Activated CD4-positive, alpha-beta T cell treated with anti-CD3 and anti-CD28 coated beads, Interleukin-2, amount 10 ng/mL, durations not matched to agents 24 days and 14 days (primary cell): Measurements from ENCODE around the gene USF1. TPM values are rescaled to one million over a fixed set of nuclear protein-coding genes. Genes with fewer than 3 reads are reported as not detected.
A peak's percentile ranks its signal among the peaks of the same experiment; 100 is the strongest.
"Not testable (repeated sequence)": the region's sequence is repeated elsewhere in the genome, so short reads cannot be mapped to it uniquely, and the experiment has no call there.

Experiments
- DNase-seq: peaks from one replicate; pipeline ENCODE4 v3.0.0; 2022
- H3K27ac Mint-ChIP-seq: one replicate; pipeline ENCODE4 v1.8.0; 2022; ENCODE audit warnings: mild to moderate bottlenecking, mixed read lengths
- H3K27me3 Mint-ChIP-seq: one replicate; pipeline ENCODE4 v1.8.0; 2022; ENCODE audit warnings: mixed read lengths
- H3K36me3 Mint-ChIP-seq: one replicate; pipeline ENCODE4 v1.8.0; 2022; ENCODE audit warnings: low read depth, mild to moderate bottlenecking, mixed read lengths
- H3K4me1 Mint-ChIP-seq: one replicate; pipeline ENCODE4 v1.8.0; 2021; ENCODE audit warnings: mixed read lengths
- H3K4me3 Mint-ChIP-seq: one replicate; pipeline ENCODE4 v1.8.0; 2022; ENCODE audit warnings: mild to moderate bottlenecking, moderate library complexity, mixed read lengths
- H3K9me3 Mint-ChIP-seq: one replicate; pipeline ENCODE4 v1.8.0; 2021; ENCODE audit warnings: mixed read lengths
- intact Hi-C: fragments of 100-400 bp; cut with micrococcal nuclease; formaldehyde crosslinking; loops from one replicate; pipeline ENCODE4 v1.15.1; 2023
- total RNA-seq: library from RNA; stranded (reverse); gene quantifications from 2 replicates; pipeline ENCODE4 v1.2.3, GENCODE V29; 2022

The USF1 gene
- total RNA-seq, 1 donor from 2014 or later: 46.5 TPM

GRCh38 chr1:161016683-161017082 lies 29.1 kb downstream of the USF1 start:
- H3K27ac Mint-ChIP-seq, H3K36me3 Mint-ChIP-seq, DNase-seq, H3K9me3 Mint-ChIP-seq, H3K27me3 Mint-ChIP-seq, H3K4me3 Mint-ChIP-seq, intact Hi-C loops: not testable (repeated sequence)
- H3K4me1 Mint-ChIP-seq: peaks cover 53% of the 10 kb centered on the region

DNA sequence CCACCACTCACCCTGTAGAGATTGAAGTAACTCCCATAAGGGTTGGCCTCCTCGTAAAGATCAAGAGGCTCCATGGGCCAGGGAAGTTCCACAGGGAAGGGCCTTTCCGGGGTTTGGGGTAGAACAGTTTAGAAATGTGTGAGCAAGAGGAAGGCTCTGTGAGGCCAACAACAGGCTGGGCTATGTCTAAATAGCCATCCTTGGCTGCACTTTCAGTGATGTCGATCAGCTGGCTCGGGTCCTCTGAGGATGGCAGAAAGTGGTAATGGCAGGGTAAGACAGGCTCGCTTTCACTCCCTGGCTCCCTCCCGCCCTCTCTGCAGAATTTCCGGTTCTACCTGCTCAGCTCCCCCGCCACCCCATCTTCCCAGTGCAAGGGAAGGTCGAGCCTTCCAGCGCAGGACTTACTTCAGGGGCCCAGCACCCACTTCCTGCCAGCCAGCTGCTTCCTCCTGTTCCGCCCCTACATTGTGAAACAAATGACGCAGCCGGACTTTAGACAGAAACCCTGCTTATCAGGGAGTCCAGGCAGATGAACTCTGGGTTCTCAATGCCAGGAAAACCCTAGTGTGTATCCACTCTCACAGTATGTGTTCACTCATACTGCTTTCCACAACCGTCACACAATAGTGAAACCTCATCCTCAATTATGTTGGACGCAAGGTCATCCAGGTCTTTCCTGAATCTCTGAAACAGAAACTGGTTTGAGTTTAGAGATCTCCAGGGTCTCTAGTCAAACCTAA lies 32.1 kb downstream of the USF1 start:
- no peaks in the 10 kb centered on the region for H3K9me3 Mint-ChIP-seq
- intact Hi-C loops: loop anchor here (1.0 kb wide), 1 partner anchor 8 kb away; the partner anchor contains the start of gene F11R
- H3K4me1 Mint-ChIP-seq: peaks cover 42% of the 10 kb centered on the region
- H3K4me3 Mint-ChIP-seq: peak overlapping the region; percentile 82
- peak overlapping the region; percentile 96 for H3K27ac Mint-ChIP-seq
- H3K36me3 Mint-ChIP-seq: peaks cover 2% of the 10 kb centered on the region
- DNase-seq: peak; percentile 89
- no peaks in the 10 kb centered on the region for H3K27me3 Mint-ChIP-seq

DNA sequence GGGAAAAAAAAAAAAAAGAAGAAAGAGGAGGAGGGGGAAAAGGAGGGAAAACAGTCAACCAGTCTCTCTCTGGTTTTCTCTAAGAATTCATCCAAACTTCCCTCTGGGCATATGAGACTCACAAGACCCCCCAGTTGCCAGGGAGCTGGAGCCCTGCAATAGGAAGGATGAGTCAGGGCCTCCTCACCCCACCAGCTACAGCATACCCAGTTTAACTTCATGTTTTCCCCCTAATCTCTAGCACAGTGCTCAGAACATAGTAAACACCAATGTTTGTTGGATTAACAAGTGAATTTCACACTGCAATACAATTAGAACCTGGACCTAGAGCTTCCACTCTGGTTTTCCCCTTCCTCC lies 32.7 kb downstream of the USF1 start:
- Mint-ChIP-seq H3K9me3 (no peaks in the 10 kb centered on the region), H3K4me3 (peak overlapping the region; percentile 82), H3K27me3 (no peaks in the 10 kb centered on the region), H3K27ac (peak overlapping the region; percentile 96), H3K36me3 (peaks cover 2% of the 10 kb centered on the region), H3K4me1 (peaks cover 38% of the 10 kb centered on the region)
- DNase-seq: no peak
- intact Hi-C loops: loop anchor here (1.0 kb wide), 1 partner anchor 8 kb away; the partner anchor contains the start of gene F11R

DNA sequence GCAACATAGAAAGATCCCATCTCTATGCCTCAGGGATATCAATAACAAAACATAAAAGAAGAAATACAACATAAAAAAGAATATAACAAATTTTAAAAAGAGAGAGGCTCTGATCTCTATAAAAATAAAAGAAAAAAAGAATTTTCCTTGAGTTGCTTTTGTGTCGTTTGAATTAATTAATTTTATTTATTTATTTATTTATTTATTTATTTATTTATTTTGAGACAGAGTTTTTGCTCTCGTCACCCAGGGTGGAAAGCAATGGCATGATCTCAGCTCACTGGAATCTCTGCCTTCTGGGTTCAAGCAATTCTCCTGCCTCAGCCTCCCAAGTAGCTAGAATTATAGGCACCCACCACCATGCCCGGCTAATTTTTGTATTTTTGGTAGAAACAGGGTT lies 33.4 kb downstream of the USF1 start:
- Mint-ChIP-seq H3K4me3 (no peak overlapping the region), H3K27ac (no peak overlapping the region), H3K27me3 (no peaks in the 10 kb centered on the region), H3K36me3 (peaks cover 2% of the 10 kb centered on the region), H3K9me3 (no peaks in the 10 kb centered on the region), H3K4me1 (peaks cover 33% of the 10 kb centered on the region)
- intact Hi-C loops: no loop called here
- DNase-seq: no peak

DNA sequence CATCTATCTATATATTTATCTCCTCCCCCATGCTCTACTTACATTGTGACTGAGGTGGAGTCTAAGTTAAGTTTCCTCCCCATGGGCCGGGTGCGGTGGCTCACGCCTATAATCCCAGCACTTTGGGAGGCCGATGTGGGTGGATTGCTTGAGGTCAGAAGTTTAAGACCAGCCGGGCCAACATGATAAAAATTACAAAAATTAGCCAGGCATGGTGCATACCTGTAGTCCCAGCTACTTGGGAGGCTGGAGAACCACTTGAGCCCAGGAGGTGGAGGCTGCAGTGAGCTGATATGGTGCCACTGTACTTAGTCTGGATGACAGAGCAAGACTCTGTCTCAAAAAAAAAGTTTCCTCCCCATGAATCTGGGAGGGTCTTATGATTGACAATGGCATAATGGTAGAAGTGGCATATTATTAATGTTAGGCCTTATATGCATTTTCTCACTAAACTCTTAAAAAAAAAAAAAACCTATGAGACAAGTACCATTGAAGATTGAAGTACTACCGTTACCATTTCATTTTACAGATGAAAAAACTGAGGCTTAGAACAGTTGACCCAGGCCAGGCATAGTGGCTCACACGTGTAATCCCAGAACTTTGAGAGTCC lies 36.1 kb downstream of the USF1 start:
- no peak for DNase-seq
- peaks cover 2% of the 10 kb centered on the region for H3K36me3 Mint-ChIP-seq
- H3K4me1 Mint-ChIP-seq: peaks cover 33% of the 10 kb centered on the region
- H3K27me3 Mint-ChIP-seq: no peaks in the 10 kb centered on the region
- no peak overlapping the region for H3K4me3 Mint-ChIP-seq
- no peaks in the 10 kb centered on the region for H3K9me3 Mint-ChIP-seq
- no peak overlapping the region for H3K27ac Mint-ChIP-seq
- intact Hi-C loops: no loop called here

- H3K4me3 Mint-ChIP-seq: no peak overlapping the region
- no peaks in the 10 kb centered on the region for H3K9me3 Mint-ChIP-seq
- no peak for DNase-seq
- no peaks in the 10 kb centered on the region for H3K27me3 Mint-ChIP-seq
- intact Hi-C loops: no loop called here
- H3K36me3 Mint-ChIP-seq: peaks cover 2% of the 10 kb centered on the region
- peaks cover 30% of the 10 kb centered on the region for H3K4me1 Mint-ChIP-seq
- no peak overlapping the region for H3K27ac Mint-ChIP-seq
These were observed 36.8 kb downstream of the USF1 start for GRCh38 chr1:161008869-161009510.

DNA sequence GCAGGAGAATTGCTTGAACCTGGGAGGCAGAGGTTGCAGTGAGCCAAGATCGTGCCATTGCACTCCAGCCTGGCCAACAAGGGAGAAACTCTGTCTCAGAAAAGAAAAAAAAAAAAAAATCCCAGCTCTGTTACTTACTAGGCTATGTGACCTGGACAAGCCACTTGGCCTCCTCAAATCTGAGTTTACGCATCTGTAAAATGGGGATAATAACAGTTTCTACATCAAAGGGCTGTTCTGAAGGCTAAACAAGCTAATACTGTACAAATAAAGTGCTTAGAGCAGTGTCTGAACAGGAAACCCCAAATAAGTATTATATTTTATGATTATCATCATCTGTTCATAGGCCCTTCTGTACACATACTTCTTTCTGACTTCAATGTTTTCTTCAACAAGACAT lies 38.4 kb downstream of the USF1 start:
- no peaks in the 10 kb centered on the region for H3K9me3 Mint-ChIP-seq
- intact Hi-C loops: no loop called here
- H3K27ac Mint-ChIP-seq: no peak overlapping the region
- H3K36me3 Mint-ChIP-seq: peaks cover 2% of the 10 kb centered on the region
- DNase-seq: no peak
- H3K27me3 Mint-ChIP-seq: no peaks in the 10 kb centered on the region
- H3K4me3 Mint-ChIP-seq: no peak overlapping the region
- peaks cover 19% of the 10 kb centered on the region for H3K4me1 Mint-ChIP-seq

DNA sequence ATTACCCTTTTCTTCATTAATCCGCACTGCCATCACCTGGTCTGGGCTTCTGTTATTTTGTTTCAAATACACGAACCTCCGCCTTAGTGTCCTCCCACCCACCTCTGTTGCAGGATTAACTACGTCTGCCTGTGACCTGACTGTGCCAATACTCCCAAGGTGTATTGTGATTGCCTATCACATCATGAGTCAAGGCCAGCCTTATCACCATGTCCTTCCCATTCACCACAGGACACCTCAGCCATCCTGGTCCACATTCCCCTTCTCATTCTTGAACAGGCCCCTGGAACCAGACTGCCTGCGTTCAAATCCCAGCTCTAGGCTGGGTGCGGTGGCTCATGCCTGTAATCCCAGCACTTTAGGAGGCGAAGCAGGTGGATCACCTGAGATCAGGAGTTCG lies 39.2 kb downstream of the USF1 start:
- Mint-ChIP-seq H3K36me3 (no peaks in the 10 kb centered on the region), H3K27ac (no peak overlapping the region), H3K27me3 (no peaks in the 10 kb centered on the region), H3K4me1 (peaks cover 14% of the 10 kb centered on the region), H3K9me3 (no peaks in the 10 kb centered on the region), H3K4me3 (no peak overlapping the region)
- DNase-seq: no peak
- intact Hi-C loops: no loop called here

DNA sequence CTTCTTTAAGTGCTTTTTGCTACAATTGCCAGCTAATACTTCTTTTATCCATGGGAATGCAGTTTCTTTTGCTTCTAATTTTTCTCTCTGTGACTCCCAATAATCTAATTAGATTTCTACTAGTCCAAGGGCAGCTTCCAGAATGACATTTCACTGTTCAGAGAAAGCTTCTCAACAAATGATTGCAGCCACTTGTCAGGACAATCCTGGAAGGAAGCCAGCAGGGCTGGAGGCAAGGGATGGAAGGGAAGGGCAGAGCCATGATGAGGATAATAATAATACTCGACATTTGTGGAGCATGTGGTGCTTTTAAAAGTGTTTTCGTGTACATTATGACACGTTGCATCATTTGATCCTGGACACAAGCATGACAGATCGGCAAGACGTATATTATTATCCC lies 44.3 kb downstream of the USF1 start:
- intact Hi-C loops: no loop called here
- H3K36me3 Mint-ChIP-seq: peaks cover 9% of the 10 kb centered on the region
- no peak overlapping the region for H3K4me3 Mint-ChIP-seq
- no peaks in the 10 kb centered on the region for H3K27me3 Mint-ChIP-seq
- H3K4me1 Mint-ChIP-seq: peaks cover 8% of the 10 kb centered on the region
- H3K9me3 Mint-ChIP-seq: no peaks in the 10 kb centered on the region
- DNase-seq: no peak
- no peak overlapping the region for H3K27ac Mint-ChIP-seq

GRCh38 chr1:161000736-161001480 lies 44.9 kb downstream of the USF1 start:
- H3K9me3 Mint-ChIP-seq: no peaks in the 10 kb centered on the region
- intact Hi-C loops: no loop called here
- no peak overlapping the region for H3K27ac Mint-ChIP-seq
- peaks cover 9% of the 10 kb centered on the region for H3K36me3 Mint-ChIP-seq
- no peak overlapping the region for H3K4me3 Mint-ChIP-seq
- peaks cover 8% of the 10 kb centered on the region for H3K4me1 Mint-ChIP-seq
- H3K27me3 Mint-ChIP-seq: no peaks in the 10 kb centered on the region
- DNase-seq: no peak

DNA sequence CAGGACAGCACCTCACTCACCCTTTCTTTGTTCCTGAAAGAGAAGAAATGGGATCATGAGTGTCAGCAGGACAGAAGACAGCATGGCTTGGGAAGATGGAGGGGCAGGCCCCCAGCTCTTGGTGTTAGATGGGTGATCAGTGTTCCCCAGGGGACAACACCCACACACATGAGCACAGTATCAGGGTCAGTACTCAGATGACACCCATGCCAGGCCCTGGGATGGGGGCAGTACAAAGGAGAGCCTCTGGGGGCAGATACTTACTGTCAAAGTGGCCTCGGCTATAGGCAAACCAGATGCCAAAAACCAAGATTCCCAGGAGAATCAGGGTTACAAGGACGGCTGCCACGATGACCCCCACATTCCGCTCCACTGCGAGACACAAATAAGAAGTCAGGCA lies 46.4 kb downstream of the USF1 start:
- no peak for DNase-seq
- no peak overlapping the region for H3K4me3 Mint-ChIP-seq
- H3K27ac Mint-ChIP-seq: no peak overlapping the region
- H3K9me3 Mint-ChIP-seq: no peaks in the 10 kb centered on the region
- intact Hi-C loops: no loop called here
- H3K36me3 Mint-ChIP-seq: peaks cover 9% of the 10 kb centered on the region
- no peaks in the 10 kb centered on the region for H3K27me3 Mint-ChIP-seq
- H3K4me1 Mint-ChIP-seq: peaks cover 17% of the 10 kb centered on the region

DNA sequence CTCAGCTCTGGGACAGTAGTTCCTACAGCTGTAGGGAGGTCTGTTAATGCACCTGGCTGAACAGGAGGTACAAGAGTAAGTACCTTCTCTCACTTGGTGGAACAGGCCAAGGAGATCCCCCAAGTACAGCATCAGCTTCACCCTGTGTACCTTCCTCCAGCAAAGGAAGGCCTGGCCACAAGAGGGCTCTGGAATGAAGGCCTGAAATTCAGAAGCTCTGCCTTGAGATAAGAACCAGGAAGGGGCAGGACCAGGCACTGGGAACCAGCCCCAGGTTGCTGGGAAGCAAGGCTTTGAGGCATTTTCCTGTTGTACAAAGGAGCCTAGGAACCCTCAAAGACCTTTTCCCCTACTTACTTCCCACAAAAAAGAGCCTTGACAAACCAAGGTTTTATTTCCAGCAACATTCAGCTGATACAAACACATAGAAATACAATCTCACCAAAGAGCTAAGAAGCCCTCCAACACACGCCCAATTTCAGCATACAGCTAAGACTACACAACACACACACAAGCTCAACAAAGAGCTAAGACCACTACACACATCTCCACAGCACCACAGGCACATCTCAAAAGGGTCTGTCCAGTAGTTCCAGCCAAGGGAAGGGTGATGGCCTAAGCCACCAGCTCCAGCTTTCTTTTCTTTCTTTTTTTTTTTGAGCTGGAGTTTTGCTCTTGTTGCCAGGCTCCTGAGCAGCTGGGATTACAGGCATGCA lies 48.3 kb downstream of the USF1 start:
- Mint-ChIP-seq H3K4me3 (no peak overlapping the region), H3K27me3 (no peaks in the 10 kb centered on the region), H3K4me1 (peaks cover 17% of the 10 kb centered on the region), H3K9me3 (no peaks in the 10 kb centered on the region), H3K27ac (peak overlapping the region; percentile 34), H3K36me3 (peaks cover 9% of the 10 kb centered on the region)
- peak; percentile 85 for DNase-seq
- intact Hi-C loops: loop anchor here (2.0 kb wide), 2 partner anchors 47 to 101 kb away; partner anchors contain the start of genes KLHDC9 and USF1

GRCh38 chr1:160996178-160996577 lies 49.6 kb downstream of the USF1 start:
- H3K4me1 Mint-ChIP-seq: peaks cover 17% of the 10 kb centered on the region
- peaks cover 9% of the 10 kb centered on the region for H3K36me3 Mint-ChIP-seq
- no peak for DNase-seq
- H3K4me3 Mint-ChIP-seq: no peak overlapping the region
- H3K9me3 Mint-ChIP-seq: no peaks in the 10 kb centered on the region
- intact Hi-C loops: loop anchor here (2.0 kb wide), 2 partner anchors 49 to 103 kb away; partner anchors contain the start of genes KLHDC9 and USF1
- no peaks in the 10 kb centered on the region for H3K27me3 Mint-ChIP-seq
- H3K27ac Mint-ChIP-seq: no peak overlapping the region
